Kidney (tissue), 14 donors: ENCODE data around the gene KCNK18. TPM values are rescaled to one million over a fixed set of nuclear protein-coding genes. Genes with fewer than 3 reads are reported as not detected.

ENCODE experiments used
- DNase-seq, 5 donors: peaks; one replicate each; pipeline ENCODE4 v3.0.0-alpha.2; 2013 to 2020
- FAIRE-seq: peaks from 2 replicates; lab custom pipeline; 2012; peaks lifted over from hg19 to GRCh38; lab: Jason Lieb, UNC
- H3K27ac ChIP-seq, 2 donors: one replicate each; pipeline ENCODE4 v1.7.0; 2013; ENCODE audit warnings: low read depth in 2 of 2, low read length in 2 of 2, inconsistent platforms in 1 of 2
- H3K27me3 ChIP-seq: one replicate; pipeline ENCODE4 v1.7.1; 2013; ENCODE audit warnings: low read length, inconsistent platforms; ENCODE audit not compliant: control insufficient read depth, insufficient read depth
- H3K36me3 ChIP-seq, 3 donors: one replicate each; pipeline versions ENCODE4 v1.7.0 to v1.7.1; 2013; ENCODE audit warnings: low read length in 3 of 3, control low read depth in 1 of 3, inconsistent platforms in 1 of 3; ENCODE audit not compliant: insufficient read depth in 3 of 3, control insufficient read depth in 2 of 3
- H3K4me1 ChIP-seq, 3 donors: one replicate each; pipeline versions ENCODE4 v1.7.0 to v1.7.1; 2013; ENCODE audit warnings: low read length in 3 of 3, inconsistent platforms in 1 of 3, low read depth in 1 of 3; ENCODE audit not compliant: control insufficient read depth in 2 of 3, insufficient read depth in 2 of 3
- H3K4me3 ChIP-seq, 3 donors: one replicate each; pipeline versions ENCODE4 v1.7.0 to v1.8.1; 2013; ENCODE audit warnings: low read length in 3 of 3, control low read depth in 1 of 3, inconsistent platforms in 1 of 3
- H3K9ac ChIP-seq, 3 donors: one replicate each; pipeline versions ENCODE4 v1.7.0 to v1.7.1; 2013; ENCODE audit warnings: low read length in 3 of 3, control low read depth in 1 of 3, inconsistent platforms in 1 of 3
- H3K9me3 ChIP-seq, 3 donors: one replicate each; pipeline versions ENCODE4 v1.7.0 to v1.7.1; 2013; ENCODE audit warnings: low read length in 3 of 3, control low read depth in 1 of 3, inconsistent platforms in 1 of 3; ENCODE audit not compliant: control insufficient read depth in 2 of 3, insufficient read depth in 1 of 3
- intact Hi-C: fragments of 100-400 bp; cut with DNase I; formaldehyde crosslinking; loops from one replicate; pipeline ENCODE4 v1.11.1; 2022
- polyA plus RNA-seq: library from polyadenylated mRNA; stranded (reverse); fragments of 350-450 nt; fragmentation: Illumina TruSeq; extraction: RNeasy Lipid Tissue Mini Kit (QIAGEN cat#74804); gene quantifications from one replicate; pipeline ENCODE4 v1.2.3, GENCODE V29; 2014; ENCODE audit warnings: low read depth, low replicate concordance; ENCODE audit not compliant: insufficient read depth
- total RNA-seq: library from RNA; stranded (reverse); fragmentation: NEBNext Ultra II Directional; extraction: Animal tissue kit (Norgen Biotek cat#: 25700); gene quantifications from one replicate; pipeline ENCODE4 v1.2.1, GENCODE V29; 2021
- TF ChIP-seq, protein P1 (sequence below): IDR thresholded peaks from 3 replicates; pipeline ENCODE4 v1.5.1; 2012; ENCODE audit warnings: mild to moderate bottlenecking, moderate library complexity, borderline replicate concordance; ENCODE audit not compliant: insufficient read depth; ENCODE audit errors: extremely low read depth
- donor health status: control.
- donor health status: control.
- donor health status: control.
- donor health status: control.
- donor health status: control.
- donor health status: DM: yes; HTN: yes; CAD: no.
- donor health status: Normal renal cell carcinoma (clear cell type).

KCNK18 gene
- total and polyA plus RNA-seq, 2 donors from 2014 or later, result not detected

GRCh38 chr10:117221156-117221711 lies 23.9 kb downstream of the KCNK18 start:
- TF ChIP-seq, protein P1, sequence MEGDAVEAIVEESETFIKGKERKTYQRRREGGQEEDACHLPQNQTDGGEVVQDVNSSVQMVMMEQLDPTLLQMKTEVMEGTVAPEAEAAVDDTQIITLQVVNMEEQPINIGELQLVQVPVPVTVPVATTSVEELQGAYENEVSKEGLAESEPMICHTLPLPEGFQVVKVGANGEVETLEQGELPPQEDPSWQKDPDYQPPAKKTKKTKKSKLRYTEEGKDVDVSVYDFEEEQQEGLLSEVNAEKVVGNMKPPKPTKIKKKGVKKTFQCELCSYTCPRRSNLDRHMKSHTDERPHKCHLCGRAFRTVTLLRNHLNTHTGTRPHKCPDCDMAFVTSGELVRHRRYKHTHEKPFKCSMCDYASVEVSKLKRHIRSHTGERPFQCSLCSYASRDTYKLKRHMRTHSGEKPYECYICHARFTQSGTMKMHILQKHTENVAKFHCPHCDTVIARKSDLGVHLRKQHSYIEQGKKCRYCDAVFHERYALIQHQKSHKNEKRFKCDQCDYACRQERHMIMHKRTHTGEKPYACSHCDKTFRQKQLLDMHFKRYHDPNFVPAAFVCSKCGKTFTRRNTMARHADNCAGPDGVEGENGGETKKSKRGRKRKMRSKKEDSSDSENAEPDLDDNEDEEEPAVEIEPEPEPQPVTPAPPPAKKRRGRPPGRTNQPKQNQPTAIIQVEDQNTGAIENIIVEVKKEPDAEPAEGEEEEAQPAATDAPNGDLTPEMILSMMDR, result no peak
- DNase-seq, result peak in 2 of 5 donors; percentile 17 to 56
- no peak for FAIRE-seq
- intact Hi-C loops, result no loop called here
- peaks cover 4% of the 10 kb centered on the region for H3K27me3 ChIP-seq
- H3K9me3 ChIP-seq, result no peaks in the 10 kb centered on the region
- H3K4me1 ChIP-seq, result peaks cover 0 to 8% (median 5%) of the 10 kb centered on the region in 3 donors
- H3K27ac ChIP-seq, result no peak overlapping the region
- H3K4me3 ChIP-seq, result no peak overlapping the region
- H3K36me3 ChIP-seq, result no peaks in the 10 kb centered on the region
- no peak overlapping the region for H3K9ac ChIP-seq

- DNase-seq (no peak), FAIRE-seq (no peak)
- TF ChIP-seq, protein P1, result no peak
- intact Hi-C loops, result no loop called here
- Histone ChIP-seq H3K9me3 (no peaks in the 10 kb centered on the region), H3K27me3 (peaks cover 2% of the 10 kb centered on the region), H3K9ac (no peak overlapping the region), H3K36me3 (no peaks in the 10 kb centered on the region), H3K4me1 (no peaks in the 10 kb centered on the region), H3K27ac (no peak overlapping the region), H3K4me3 (no peak overlapping the region)
These were observed 25.3 kb downstream of the KCNK18 start for GRCh38 chr10:117222552-117222951.

DNA sequence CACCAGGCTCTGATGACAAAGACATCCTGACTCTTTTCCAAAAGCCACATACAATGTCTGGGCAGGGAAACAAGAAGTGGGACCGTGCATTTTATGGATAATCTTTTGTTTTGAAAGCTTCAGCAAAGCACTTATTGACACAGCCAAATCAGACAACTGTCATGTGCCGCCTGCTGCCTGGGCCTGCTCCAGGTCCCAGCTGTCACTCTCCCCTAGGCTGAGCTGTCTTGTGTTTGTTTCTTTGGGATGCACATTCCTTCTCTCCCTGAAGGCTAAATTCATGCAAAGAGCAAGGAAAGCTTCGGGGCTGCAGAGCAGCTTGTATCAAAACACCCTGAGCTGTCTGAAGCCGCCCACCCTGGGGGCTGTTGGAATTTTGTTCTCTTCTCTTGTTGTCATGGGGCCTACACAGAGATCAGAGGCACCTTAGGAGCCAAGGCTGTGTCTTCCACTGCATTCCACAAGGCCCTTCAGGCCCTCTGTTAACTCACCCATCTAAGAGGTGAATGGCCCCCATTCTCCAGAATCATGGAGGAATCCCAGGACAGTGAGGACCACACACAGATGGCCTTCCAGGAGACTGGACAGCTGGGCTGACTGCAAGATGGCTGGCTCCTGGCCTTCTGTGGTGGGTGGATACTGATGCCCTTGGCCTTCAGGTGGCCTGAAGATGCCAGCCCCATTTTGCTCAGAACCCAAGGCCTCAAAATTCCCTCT lies 25.8 kb downstream of the KCNK18 start:
- H3K4me3 ChIP-seq, result no peak overlapping the region
- DNase-seq, result no peak
- intact Hi-C loops, result no loop called here
- FAIRE-seq, result no peak
- H3K4me1 ChIP-seq, result no peaks in the 10 kb centered on the region
- H3K36me3 ChIP-seq, result no peaks in the 10 kb centered on the region
- H3K9me3 ChIP-seq, result no peaks in the 10 kb centered on the region
- no peak overlapping the region for H3K27ac ChIP-seq
- H3K27me3 ChIP-seq, result no peaks in the 10 kb centered on the region
- H3K9ac ChIP-seq, result no peak overlapping the region
- TF ChIP-seq, protein P1, result no peak
